GM20431 (cell line): Measurements from ENCODE around the gene CELA2A.

Experiments used
- in situ Hi-C: fragments of 300-500 bp; cut with MseI, MboI; formaldehyde crosslinking; loops from one replicate; pipeline ENCODE4 v1.15.0; 2020; ENCODE audit warnings: low sequenced_read_pairs; ENCODE audit not compliant: unreplicated experiment

The CELA2A gene

GRCh38 chr1:15456313-15456954, at the start of gene CELA2A:
CELA2A (plus strand) TSS chr1:15456732; CDS start chr1:15456754, 22 bp downstream.
- in situ Hi-C loops, result no loop called here

- in situ Hi-C loops, result no loop called here
Measured at GRCh38 chr1:15407580-15407979, 49.0 kb upstream of the CELA2A start.

- in situ Hi-C loops, result no loop called here
Measured at GRCh38 chr1:15408890-15409387, 47.6 kb upstream of the CELA2A start.

GRCh38 chr1:15409388-15410222, 46.9 kb upstream of the CELA2A start, which contains the start of gene EFHD2:
EFHD2 (plus strand) TSS chr1:15409888; CDS start chr1:15409972, 84 bp downstream.
- in situ Hi-C loops, result no loop called here

- in situ Hi-C loops, result no loop called here
Measured at GRCh38 chr1:15410223-15410883, 46.2 kb upstream of the CELA2A start.

- in situ Hi-C loops, result no loop called here
Measured at GRCh38 chr1:15410884-15411245, 45.7 kb upstream of the CELA2A start.

- in situ Hi-C loops, result no loop called here
Measured at GRCh38 chr1:15411593-15412137, 44.9 kb upstream of the CELA2A start.

- in situ Hi-C loops, result no loop called here
Measured at GRCh38 chr1:15412175-15412800, 44.2 kb upstream of the CELA2A start.

GRCh38 chr1:15412843-15413242, 43.7 kb upstream of the CELA2A start:
- in situ Hi-C loops, result no loop called here

- in situ Hi-C loops, result no loop called here
Measured at GRCh38 chr1:15413563-15414444, 42.7 kb upstream of the CELA2A start.

- in situ Hi-C loops, result no loop called here
Measured at GRCh38 chr1:15414445-15414983, 42.0 kb upstream of the CELA2A start.

- in situ Hi-C loops, result no loop called here
Measured at GRCh38 chr1:15417059-15417934, 39.2 kb upstream of the CELA2A start.

- in situ Hi-C loops, result no loop called here
Measured at GRCh38 chr1:15418806-15419515, 37.6 kb upstream of the CELA2A start.

- in situ Hi-C loops, result no loop called here
Measured at GRCh38 chr1:15420853-15421465, 35.6 kb upstream of the CELA2A start.

- in situ Hi-C loops, result no loop called here
Measured at GRCh38 chr1:15422871-15423270, 33.7 kb upstream of the CELA2A start.

- in situ Hi-C loops, result no loop called here
Measured at GRCh38 chr1:15423355-15424077, 33.0 kb upstream of the CELA2A start.
